SW 1271 (cell line): Measurements from ENCODE around the gene CORO2A.
"Not testable (repeated sequence)": the region's sequence is repeated elsewhere in the genome, so short reads cannot be mapped to it uniquely, and the experiment has no call there.

Experiments used
- DNase-seq, 2 experiments: peaks; one replicate each; lab custom pipeline; 2025; lab: John Stamatoyannopoulos, UW

The CORO2A gene

GRCh38 chr9:98191671-98192502 is 550 bp downstream of the CORO2A start:
- DNase-seq: no peak

GRCh38 chr9:98191181-98191608 is 1.2 kb downstream of the CORO2A start:
- DNase-seq: no peak

- DNase-seq: no peak
These were observed 1.7 kb downstream of the CORO2A start for GRCh38 chr9:98190757-98191105.

- no peak for DNase-seq
These were observed 3.0 kb downstream of the CORO2A start for GRCh38 chr9:98189412-98189811.

GRCh38 chr9:98187926-98188325 is 4.5 kb downstream of the CORO2A start:
- no peak for DNase-seq

- no peak for DNase-seq
These were observed 6.2 kb downstream of the CORO2A start for GRCh38 chr9:98186236-98186635.

GRCh38 chr9:98185611-98186171 is 6.7 kb downstream of the CORO2A start:
- DNase-seq: no peak

- no peak for DNase-seq
These were observed 7.3 kb downstream of the CORO2A start for GRCh38 chr9:98185021-98185567.

- DNase-seq: no peak
These were observed 8.1 kb downstream of the CORO2A start for GRCh38 chr9:98184326-98184725.

GRCh38 chr9:98182889-98183599 is 9.4 kb downstream of the CORO2A start:
- DNase-seq: no peak

- no peak for DNase-seq
These were observed 10.2 kb downstream of the CORO2A start for GRCh38 chr9:98182069-98182820.

- no peak for DNase-seq
These were observed 10.7 kb downstream of the CORO2A start for GRCh38 chr9:98181746-98182068.

- DNase-seq: no peak
These were observed 11.4 kb downstream of the CORO2A start for GRCh38 chr9:98180996-98181395.

- DNase-seq: no peak
These were observed 13.3 kb downstream of the CORO2A start for GRCh38 chr9:98178874-98179850.

- no peak for DNase-seq
These were observed 15.8 kb downstream of the CORO2A start for GRCh38 chr9:98176391-98177259.

- no peak for DNase-seq
These were observed 16.7 kb downstream of the CORO2A start for GRCh38 chr9:98175762-98176161.

GRCh38 chr9:98175028-98175569 is 17.3 kb downstream of the CORO2A start:
- no peak for DNase-seq

GRCh38 chr9:98174502-98174918 is 17.9 kb downstream of the CORO2A start:
- not testable (repeated sequence) for DNase-seq

- DNase-seq: no peak
These were observed 19.3 kb downstream of the CORO2A start for GRCh38 chr9:98173181-98173580.

GRCh38 chr9:98172604-98173003 is 19.8 kb downstream of the CORO2A start:
- DNase-seq: no peak
